DMS79 treated with DMSO at 0.1 percent for 48 hours (cell line): Measurements from ENCODE around the gene DLG5.
"Not testable (repeated sequence)": the region's sequence is repeated elsewhere in the genome, so short reads cannot be mapped to it uniquely, and the experiment has no call there.

Experiments
- DNase-seq: peaks from one replicate; lab custom pipeline; 2025; lab: John Stamatoyannopoulos, UW

Gene DLG5

DNA sequence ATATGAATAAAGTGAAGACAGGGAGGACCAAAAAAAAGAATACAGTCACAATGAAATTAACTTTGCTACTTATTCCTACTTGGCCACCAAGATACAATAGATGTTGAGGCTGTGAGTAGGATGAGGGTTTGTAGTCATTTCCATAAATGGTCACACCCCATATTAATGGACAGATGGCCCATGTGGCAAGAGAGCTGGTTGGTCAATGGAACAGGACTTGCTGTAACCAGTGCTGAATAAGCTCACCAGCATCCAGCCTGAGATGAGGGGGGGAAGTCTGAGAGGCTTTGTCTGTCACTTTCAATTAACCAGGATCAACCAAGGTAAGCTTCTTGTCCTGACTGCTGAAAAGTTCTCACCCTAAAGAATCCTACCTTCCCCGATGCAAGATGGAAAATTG lies 158.5 kb downstream of the DLG5 start:
- DNase-seq = no peak

DNA sequence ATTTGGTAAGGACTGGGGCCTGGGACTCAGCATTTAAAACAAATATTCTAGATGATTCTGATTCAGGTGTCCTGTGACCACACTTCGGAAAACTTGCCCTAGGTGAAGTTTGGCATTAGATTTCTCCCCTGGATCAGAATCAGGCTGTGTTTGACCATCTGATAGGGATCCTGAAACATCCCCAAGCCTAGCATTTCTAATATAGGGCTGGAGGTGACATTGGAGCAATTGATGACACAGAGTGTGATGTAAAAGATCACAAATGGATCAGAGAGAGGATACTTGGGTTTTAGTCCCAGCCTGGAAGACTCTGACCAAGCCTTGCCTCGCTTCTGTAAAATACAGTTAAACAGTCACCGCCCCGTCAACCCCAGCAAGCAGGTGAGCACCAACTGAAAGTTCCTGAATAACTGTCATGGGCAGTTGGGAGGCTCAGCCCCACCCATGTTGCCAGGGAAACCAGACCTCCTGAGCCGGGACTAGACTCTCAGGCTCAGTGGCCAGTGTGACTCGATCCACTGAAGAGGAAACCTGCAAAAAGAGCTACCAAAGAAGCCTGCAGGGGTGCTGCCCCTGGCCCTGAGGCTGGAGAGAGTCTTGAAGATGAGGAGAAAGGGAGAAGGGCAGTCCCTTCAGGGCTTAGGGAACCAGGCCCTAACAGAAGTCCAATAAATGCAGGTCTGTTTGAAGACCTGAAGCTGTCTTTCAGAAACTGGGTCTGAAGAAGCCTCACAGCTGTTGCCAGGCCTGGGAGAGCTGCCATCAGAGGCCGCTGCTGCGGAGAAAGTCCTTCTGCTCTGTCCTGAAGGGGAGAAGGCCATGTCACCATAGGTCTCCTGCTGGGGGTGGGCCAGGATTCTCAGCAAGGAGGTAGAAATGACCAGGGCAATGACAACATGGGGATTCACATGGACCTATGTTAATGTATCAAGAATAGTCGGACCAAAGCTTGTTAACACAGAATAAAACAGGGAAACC lies 162.8 kb downstream of the DLG5 start:
- no peak for DNase-seq

DNA sequence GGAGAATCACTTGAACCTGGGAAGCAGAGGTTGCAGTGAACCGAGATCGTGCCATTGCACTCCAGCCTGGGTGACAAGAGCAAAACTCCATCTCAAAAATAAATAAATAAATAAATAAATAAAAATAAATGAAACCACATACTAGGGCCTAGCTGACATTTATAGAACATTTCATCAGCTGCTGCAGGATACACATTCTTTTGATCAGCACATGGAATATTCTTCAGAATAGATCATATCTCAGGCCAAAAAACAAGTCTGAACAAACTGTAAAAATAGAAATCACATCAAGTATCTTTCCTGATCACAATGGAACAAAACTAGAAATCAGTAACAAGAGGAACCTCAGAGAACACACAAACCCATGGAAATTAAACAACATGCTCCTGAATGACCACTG lies 168.1 kb downstream of the DLG5 start:
- not testable (repeated sequence) for DNase-seq

DNA sequence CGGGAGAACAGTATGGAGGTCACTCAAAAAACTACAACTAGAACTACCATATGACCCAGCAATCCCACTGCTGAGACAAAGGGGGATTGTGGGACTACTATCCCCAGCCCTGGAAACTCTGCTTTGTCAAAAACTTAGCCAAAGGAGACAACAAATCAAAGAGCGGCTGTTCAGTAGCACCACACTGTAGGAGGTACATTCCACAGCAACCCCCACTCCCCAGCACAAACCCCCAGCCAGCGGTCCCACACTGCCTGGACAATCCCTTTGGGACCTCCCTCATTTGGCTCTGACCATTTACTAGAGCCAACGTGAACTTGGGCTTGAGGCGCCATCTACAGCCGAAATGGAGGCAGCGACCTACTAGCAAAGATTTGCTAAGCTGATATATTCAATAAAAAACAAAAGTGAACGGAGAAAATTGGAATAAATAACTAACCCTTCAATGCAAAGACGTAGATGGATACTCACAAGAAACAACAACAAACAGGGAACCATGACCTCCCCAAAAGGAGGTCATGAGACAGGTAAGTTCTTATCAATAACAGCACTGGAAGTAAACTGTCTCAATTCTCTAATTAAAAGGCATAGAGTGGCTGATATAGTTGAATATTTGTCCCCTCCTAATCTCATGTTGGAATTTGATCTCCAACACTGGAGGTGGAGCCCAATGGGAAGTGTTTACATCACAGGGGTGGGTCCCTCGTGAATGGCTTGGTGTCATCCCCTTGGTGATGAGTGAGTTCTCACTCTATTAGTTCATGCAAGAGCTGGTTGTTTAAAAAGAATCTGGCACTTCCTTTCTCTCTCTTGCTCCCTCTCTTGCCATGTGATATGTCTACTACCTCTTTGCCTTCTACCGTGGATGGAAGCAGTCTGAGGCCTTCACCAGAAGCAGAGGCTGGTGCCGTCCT lies 170.0 kb downstream of the DLG5 start:
- DNase-seq = no peak

DNA sequence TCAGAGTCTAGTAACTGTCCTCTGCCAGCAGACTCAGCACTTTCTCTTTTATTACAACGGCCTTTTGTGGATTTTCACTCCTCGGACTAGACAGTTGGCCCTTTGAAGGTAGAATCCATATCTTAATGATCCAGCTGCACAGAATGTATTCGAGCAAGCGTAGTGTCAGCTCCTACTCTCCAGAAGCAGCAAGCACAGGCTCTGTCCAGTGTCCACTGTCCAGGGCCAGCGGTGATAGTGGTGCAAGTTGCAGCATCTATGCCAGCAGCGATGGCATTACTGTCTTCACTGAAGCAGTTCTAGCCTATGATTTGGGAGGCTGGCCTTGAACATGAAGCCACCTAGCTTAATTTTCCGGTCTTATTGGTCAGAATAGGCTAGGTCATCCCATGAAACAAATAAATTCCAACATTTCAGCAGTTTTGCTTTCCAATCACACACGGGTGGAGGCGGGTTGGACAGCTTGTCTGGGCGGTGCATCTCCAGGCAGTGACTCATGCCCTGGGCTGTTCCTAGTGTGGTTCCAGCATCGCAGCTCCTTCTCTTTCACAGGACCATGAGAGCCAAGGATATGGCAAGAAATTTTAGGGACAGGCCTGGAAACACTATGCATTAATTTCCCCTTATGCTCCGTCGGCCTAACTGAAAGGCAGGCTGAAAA lies 180.4 kb downstream of the DLG5 start:
- DNase-seq = no peak

DNA sequence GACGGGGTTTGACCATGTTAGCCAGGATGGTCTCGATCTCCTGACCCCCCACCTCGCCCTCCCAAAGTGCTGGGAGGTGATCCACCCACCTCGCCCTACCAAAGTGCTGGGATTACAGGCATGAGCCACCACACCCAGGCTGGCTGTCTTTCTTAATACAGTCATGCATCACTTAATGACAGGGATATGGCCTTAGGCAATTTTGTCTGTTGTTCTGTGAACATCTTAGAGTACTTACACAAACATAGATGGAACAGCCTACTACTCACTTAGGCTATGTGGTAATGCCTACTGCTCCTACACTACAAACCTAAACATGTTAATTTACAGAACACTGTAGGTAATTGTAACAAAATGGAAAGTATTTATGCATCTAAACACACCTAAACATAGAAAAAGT lies 182.3 kb downstream of the DLG5 start:
- no peak for DNase-seq

DNA sequence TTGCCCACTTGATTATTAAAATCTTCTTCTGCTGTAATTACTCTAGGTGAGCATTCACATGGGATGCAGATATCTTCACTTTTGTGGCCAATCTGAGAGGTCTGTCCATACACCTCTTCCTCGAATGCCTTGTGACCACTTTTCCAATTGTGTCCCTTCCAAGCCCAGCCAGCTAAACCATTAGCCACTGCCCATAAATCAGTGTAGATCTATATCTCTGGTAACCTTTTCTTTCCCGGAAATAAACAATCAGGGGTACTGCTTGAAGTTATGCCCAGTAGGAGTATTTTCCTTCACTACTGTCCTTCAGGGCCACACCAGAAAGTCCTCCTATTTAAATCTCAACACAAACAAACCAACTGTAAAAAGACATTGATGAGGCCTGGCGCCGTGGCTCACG lies 184.4 kb downstream of the DLG5 start:
- no peak for DNase-seq

DNA sequence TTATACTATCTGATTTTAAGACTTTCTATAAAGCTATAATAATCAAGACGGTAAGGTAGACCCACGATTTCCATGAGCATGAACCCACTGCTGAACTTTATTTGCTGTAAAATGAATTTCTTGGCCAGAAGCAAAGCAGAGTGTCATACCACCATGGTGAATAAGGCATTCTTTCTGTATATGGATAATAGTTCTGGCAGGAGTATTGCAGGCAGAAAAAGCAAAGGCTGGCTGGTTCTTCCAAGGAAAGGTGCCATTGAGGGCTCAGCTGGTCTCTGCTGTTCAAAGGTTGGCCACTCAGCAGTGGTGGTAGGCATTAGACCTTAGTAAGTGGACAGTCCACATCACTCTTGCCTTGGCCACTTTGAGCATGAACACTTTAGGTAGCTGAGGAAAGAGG lies 184.8 kb downstream of the DLG5 start:
- no peak for DNase-seq
